Measurements from ENCODE around the gene LACTB.

LACTB gene

DNA sequence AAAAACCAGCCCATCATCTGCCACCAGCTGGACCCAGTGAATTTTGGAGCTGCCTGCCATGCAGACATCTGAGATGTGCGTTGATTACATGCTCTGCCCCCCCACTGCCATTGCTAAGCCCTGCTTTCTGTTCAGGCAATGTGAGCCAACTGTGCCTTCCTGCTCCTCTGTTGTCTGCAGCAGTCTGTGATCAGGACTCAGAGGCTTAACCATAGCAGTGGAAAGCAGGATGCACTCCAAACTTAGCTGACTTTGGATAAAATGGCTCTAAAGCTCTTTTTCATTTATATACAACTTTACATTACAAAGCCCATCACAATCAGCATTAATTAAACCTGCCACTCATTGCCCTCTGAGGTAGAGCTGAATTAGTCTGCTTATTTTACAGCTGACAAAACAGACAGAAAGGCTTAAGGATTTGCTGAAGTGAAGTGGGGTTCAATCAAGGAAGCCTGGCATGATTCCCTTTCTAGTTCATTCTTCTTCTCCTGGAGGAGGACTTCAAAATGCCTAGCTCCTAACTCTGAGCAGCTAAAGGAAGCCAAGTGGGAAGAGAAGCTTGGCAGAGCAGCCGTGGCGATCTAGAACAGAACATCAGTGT lies 51.3 kb downstream of the LACTB start:
- DNase-seq (ENCODE audit: low read depth): no peak

DNA sequence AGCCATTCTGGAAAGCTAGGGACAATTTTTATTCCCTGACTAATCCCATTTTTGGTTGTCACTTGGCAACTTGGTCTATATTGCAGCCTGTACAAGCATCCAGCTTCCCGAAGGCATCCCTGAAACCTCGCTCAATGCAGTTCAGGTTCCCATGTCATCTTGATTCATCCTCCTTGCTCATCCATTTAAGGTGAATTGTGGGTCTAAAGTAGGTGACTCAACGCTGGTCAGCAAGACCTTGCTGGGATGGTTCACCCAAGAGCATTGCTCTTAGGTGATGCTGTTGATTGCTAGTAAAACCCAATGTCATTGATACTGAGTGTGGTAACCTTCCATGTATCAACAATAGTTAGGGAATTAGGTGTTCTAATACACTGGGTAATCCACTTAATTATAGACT lies 54.6 kb downstream of the LACTB start:
- no peak for DNase-seq (ENCODE audit: low read depth)

DNA sequence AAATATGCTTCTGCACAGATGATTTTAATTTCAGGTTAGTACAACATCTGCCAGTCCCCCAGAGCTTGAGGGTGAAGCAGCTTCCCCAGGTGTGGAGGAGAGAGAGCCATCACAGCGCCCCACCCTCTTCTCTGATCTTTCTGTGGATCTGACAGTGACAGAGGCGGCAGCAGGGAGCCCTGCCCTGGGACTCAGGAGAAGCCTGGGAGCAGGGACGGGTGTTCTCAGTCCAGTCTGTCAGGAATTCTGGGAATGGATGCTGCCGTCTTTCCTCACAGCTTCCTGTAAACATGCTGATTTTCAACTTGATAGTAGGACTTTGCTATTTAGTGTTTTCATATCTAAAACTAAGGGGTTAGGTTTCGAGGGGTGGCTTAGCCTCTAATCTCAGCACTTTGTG lies 56.4 kb downstream of the LACTB start:
- peak; percentile 40 for DNase-seq (ENCODE audit: low read depth)

DNA sequence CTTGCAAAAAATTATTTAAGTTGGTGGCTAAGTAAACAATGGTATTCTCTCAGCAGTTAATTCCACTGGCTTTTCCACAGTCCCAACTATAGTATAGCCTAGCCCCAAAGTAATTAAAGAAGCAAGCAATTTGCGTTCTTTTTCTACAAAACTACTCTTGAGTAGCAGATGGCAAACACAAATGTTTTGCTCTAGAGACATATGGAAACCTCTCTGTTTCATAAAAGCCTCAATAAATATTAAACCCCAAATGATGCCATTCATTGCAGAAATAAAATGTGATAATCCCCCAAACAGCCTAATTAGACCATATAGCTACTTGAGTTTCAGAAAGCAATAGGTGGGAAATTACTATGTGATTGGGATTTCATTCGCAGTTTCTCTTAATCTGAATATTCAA lies 59.1 kb downstream of the LACTB start:
- DNase-seq (ENCODE audit: low read depth): no peak

DNA sequence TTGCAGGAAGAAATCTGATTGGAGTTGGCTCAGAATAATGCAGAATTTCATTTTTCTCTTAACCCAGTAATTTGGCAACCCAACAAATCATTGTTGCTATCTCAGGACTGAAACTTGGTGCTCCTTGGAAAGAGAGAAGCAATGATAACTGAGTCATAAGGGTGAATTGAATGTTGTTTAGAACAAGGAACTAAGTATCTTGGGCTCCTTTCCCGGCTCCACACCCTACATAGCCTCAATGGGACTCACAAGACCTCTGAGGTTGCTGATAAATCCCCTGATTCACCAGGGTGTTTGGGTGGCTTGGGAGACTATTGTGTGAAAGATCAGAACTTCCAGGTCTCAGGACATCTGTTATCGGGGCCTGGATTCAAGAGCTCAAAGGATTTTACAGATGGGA lies 60.0 kb downstream of the LACTB start:
- no peak for DNase-seq (ENCODE audit: low read depth)

DNA sequence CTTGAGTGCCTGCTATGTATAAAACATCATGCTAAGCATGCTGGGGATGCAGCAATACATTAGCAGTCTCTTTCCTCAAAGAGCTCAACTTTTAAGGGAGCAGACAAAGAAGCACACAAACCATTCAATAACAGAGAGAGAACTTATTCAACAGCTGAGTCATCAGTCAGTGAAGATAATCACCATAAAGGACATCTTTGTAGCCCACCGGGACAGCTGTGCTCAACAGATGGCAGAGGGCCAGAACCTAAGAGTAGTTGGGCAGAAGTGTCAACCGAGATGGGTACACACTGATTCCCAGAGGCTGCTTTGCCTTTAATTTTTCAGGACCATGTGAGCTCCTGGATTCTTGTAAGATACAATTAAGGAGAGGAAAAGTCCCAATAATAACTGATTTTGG lies 63.5 kb downstream of the LACTB start:
- DNase-seq (ENCODE audit: low read depth): peak; percentile 16

DNA sequence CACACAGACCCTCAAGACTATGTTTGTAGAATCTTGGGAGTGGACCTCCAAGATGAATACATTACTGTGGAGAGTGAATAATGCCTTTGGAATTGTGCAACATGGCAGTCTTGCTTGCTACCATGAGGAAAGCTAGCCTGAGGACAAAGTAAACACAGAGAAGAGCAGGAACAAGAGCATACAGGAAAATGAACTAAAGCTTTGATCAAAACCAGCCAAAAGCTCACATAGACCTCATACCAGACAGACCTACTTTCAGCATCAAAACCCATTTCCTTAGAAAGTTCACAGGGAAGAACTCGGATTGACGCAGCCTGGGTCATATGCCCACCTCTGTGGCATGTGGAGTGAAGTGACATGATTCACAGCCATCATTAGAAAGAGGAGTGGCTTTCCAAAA lies 64.4 kb downstream of the LACTB start:
- peak; percentile 93 for DNase-seq (ENCODE audit: low read depth)

DNA sequence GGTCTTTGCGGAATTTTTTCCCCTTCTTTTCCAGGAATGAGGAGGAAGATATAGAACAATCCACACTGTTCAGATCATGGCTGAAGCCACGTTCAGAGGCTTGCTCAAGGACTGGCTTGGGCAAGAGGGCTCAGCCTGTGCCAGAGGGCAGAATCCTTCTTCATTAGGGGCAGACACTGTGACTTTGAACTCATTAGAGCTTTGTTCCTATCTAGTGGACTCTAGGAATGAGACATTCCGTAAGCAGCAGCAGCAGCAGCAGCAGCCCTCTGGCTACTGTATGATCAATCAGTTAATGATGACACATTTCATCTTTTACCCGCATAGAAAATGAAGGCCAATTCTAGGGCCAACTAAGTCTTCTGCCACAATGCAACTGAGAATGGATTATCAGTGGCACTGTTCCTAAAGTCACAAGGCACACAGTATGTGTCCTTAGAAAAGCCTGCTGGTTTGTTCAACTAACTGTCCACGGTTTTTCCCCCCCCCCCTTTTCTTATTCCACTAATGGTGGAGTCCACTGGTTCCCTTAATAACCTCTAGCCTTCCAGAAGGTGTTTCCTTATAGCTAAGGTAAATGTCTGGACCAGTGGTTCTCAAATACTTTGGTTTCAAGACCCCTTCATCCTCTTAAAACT lies 66.0 kb downstream of the LACTB start:
- no peak for DNase-seq (ENCODE audit: low read depth)

DNA sequence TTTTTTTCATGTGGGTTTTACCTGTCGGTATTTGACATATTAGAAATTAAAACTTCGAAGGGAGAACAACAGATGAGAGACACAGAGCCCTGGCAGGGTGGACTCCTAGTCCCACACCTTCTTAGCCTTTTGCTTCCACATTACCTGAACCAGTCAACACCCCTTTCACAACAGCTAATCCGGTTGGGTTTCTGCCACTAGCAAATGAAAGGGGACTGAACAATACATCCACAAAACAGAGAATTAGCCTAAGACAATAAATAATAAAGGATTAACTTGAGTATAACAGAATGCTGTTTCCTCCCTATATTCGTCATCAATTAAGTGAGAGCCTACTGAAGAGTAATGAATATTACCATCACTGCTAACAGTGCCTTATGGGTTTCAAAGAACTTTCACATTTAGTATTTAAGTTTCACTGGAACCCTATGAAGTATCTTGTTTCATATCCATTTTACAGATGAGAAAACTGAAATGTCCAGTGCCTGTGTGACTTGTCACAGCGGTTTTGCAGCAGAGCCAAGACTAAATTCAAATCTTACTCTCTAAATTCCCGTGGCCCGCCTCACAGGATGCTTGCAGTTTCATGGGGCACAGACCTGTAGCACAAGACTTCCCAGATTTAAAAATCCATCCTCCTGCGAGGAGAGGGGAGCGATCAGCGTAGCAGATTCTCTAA lies 66.7 kb downstream of the LACTB start:
- DNase-seq (ENCODE audit: low read depth): no peak

DNA sequence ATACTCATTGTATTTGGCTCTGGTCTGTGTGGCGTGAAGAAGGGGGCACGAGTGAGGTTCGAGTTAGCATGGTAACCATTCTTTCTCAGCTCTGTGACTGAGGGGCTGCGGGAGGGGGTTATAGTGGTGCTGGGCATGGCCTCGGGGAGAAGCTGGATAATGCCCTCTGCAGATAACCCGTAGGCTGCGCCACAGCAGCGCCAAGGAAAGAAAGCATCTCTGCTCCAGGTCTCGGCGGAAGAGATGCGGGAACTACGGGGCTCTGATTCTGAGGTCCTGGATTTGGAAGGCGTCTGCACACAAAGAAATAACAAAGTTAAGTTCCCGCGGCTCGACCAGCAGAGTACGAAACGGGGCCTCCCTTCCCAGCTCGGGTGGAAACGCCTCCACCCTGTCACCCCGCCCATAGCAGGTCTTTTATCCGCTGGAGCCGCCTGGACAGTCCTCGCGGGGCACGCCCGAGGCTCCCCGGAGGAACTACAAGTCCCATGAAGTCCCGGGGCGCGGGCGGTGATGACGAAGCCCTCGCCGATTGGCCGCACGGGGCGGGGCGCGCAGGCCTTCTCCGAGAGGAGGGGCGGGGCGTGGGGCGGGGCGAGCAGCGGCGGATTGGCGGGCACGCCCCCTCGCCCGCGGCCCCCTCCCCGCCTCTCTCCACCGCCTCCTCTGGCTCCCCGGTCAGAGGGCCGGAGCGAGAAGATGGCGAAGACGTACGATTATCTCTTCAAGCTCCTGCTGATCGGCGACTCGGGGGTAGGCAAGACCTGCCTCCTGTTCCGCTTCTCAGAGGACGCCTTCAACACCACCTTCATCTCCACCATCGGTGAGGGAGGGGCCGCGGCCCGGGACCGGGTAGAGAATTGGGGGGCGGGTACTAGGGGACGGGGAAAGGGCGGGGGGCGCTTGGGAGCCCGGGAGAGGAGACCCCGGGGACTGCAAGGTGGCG lies 67.5 kb downstream of the LACTB start, which contains the start of gene RAB8B:
Gene RAB8B (plus strand): TSS at position 681 of the 946 bp plus-strand sequence. CDS start 19 bp downstream, at position 700.
- DNase-seq (ENCODE audit: low read depth): peak; percentile 96

DNA sequence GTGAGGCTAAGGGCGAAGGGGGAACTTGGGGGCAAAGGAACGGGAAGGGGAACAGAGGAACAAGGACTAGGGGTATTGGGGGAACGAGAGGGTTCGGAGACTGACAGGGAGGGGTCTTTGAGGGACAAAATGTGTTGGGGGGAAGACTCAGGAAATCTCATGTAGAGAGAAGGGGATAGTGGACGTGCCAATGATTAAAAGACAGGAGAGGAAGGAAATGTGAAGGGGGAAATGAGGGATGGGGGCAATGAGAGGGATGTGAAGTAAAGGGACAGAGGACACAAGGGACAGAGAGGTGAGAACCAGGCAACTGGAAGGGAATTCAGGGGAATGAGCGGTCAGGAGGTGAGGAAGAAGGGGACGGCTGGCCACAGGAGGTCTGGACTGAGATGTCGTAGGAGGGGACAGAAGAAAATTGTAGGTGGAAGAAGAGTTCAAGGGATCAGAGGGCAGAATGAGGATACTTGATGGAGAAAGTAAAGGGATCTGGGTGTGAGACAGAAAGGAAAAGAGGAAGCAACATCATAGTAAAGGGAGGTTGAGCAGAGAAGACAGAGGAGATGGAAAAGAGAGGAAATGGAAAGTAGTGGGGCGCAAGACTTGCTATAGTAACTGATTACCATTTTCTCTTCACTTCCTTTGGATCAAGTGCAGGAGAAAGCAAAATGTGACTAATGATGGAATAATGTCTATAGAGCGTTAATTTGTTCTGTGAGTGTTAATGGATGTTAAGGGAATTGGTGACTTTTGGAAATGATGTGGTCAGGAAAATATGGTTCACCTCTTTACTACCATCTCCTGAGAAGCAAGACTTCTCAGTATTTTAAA lies 68.5 kb downstream of the LACTB start:
- no peak for DNase-seq (ENCODE audit: low read depth)

DNA sequence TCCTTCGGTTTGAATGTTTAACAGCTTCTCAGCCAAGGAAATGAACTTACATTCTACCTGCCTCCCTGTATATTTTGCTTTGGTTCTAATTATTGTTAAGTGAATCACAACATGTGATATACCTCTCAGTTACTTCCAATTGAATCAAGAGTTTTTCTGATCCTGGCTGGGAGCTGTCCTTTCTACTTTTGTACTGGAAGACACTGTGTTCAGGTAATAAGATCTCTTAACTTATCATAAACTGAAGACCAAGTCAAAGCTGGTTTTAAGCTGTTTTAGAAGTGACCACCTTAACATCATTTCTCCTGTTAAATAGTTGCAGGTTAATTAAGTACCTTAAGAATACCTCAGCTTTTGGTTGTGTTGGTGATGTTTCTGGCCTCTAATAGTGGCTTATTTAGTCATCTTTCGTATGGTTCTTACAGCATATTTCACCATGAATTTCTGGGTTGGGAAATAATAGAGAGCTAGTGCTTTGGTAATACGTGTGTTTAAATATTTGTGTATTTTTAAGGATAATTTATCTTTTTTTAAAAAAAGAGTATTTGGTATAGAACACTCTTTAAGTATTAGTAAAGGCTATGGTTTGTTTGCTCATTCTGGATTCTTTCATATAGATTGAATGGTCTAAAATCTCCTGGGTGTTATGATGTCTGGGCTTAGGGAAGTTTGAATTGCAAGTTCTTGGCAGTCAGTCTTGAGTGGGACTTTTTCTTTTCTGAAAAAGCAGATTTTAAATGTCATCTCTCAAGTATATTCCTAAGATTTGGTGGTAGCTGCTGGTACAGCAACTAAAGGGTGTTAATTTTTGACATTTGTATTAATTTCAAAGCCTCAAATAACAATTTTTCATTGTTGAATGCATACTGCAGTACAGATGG lies 69.3 kb downstream of the LACTB start:
- DNase-seq (ENCODE audit: low read depth): no peak
